Progenitor cell of endocrine pancreas (in vitro differentiated cells): ENCODE data around the gene ZNF574. TPM values are rescaled to one million over a fixed set of nuclear protein-coding genes. Genes with fewer than 3 reads are reported as not detected.
"Not testable (repeated sequence)": the region's sequence is repeated elsewhere in the genome, so short reads cannot be mapped to it uniquely, and the experiment has no call there.

Experiments
- DNase-seq: peaks from one replicate; pipeline ENCODE4 v3.0.0; 2021; ENCODE audit warnings: low spot score; ENCODE audit not compliant: unreplicated experiment
- H3K27ac Mint-ChIP-seq: 2 replicates; pipeline ENCODE4 v1.8.0; 2021; ENCODE audit warnings: mild to moderate bottlenecking, moderate library complexity, mixed read lengths
- H3K27me3 Mint-ChIP-seq: 2 replicates; pipeline ENCODE4 v1.8.0; 2021; ENCODE audit warnings: mixed read lengths
- H3K36me3 Mint-ChIP-seq: 2 replicates; pipeline ENCODE4 v1.8.0; 2022; ENCODE audit warnings: mixed read lengths; ENCODE audit not compliant: insufficient read depth
- H3K4me1 Mint-ChIP-seq: 2 replicates; pipeline ENCODE4 v1.8.0; 2021; ENCODE audit warnings: low read depth, mixed read lengths
- H3K4me3 Mint-ChIP-seq: 2 replicates; pipeline ENCODE4 v1.8.0; 2021; ENCODE audit warnings: low read depth, mild to moderate bottlenecking, moderate library complexity, mixed read lengths
- H3K9me3 Mint-ChIP-seq: 2 replicates; pipeline ENCODE4 v1.8.0; 2021; ENCODE audit warnings: low read depth, mixed read lengths
- CTCF ChIP-seq: fragments of 200-600 bp; sonication (generic); IDR thresholded peaks from one replicate; pipeline ENCODE4 v1.5.0; 2021; ENCODE audit warnings: antibody characterized with exemption, mild to moderate bottlenecking; ENCODE audit not compliant: unreplicated experiment
- total RNA-seq: library from RNA; stranded (reverse); gene quantifications from 2 replicates; pipeline ENCODE4 v1.2.1, GENCODE V29; 2021

The ZNF574 gene
- total RNA-seq, 1 donor from 2014 or later: 22.5 TPM

- Mint-ChIP-seq H3K4me1 (no peaks in the 10 kb centered on the region), H3K36me3 (no peaks in the 10 kb centered on the region), H3K27ac (no peak overlapping the region), H3K9me3 (no peaks in the 10 kb centered on the region), H3K4me3 (no peak overlapping the region), H3K27me3 (no peaks in the 10 kb centered on the region)
- no peak for DNase-seq
- TF ChIP-seq CTCF: no peak
Measured at GRCh38 chr19:42032431-42032830, 43.5 kb upstream of the ZNF574 start.

- H3K27ac Mint-ChIP-seq: no peak overlapping the region
- no peak overlapping the region for H3K4me3 Mint-ChIP-seq
- TF ChIP-seq CTCF: no peak
- no peaks in the 10 kb centered on the region for H3K9me3 Mint-ChIP-seq
- H3K36me3 Mint-ChIP-seq: no peaks in the 10 kb centered on the region
- H3K27me3 Mint-ChIP-seq: no peaks in the 10 kb centered on the region
- no peaks in the 10 kb centered on the region for H3K4me1 Mint-ChIP-seq
- DNase-seq: no peak
Measured at GRCh38 chr19:42033413-42033812, 42.6 kb upstream of the ZNF574 start.

- not testable (repeated sequence) for H3K4me3 Mint-ChIP-seq, H3K27me3 Mint-ChIP-seq
Measured at GRCh38 chr19:42034640-42035391, 41.1 kb upstream of the ZNF574 start.

GRCh38 chr19:42037649-42038048 lies 38.3 kb upstream of the ZNF574 start:
- no peaks in the 10 kb centered on the region for H3K36me3 Mint-ChIP-seq
- no peak for DNase-seq
- H3K27ac Mint-ChIP-seq: no peak overlapping the region
- no peak for TF ChIP-seq CTCF
- H3K27me3 Mint-ChIP-seq: no peaks in the 10 kb centered on the region
- no peaks in the 10 kb centered on the region for H3K9me3 Mint-ChIP-seq
- H3K4me3 Mint-ChIP-seq: no peak overlapping the region
- H3K4me1 Mint-ChIP-seq: no peaks in the 10 kb centered on the region

More at GRCh38 chr19:42034640-42035391, 41.1 kb upstream of the ZNF574 start:
- not testable (repeated sequence) for H3K9me3 Mint-ChIP-seq, H3K4me1 Mint-ChIP-seq, H3K36me3 Mint-ChIP-seq
- peak; percentile 40 for DNase-seq
- peak overlapping the region; percentile 60 for H3K27ac Mint-ChIP-seq
- TF ChIP-seq CTCF: peak; percentile 88

GRCh38 chr19:42038666-42039065 lies 37.3 kb upstream of the ZNF574 start:
- DNase-seq: no peak
- no peak for TF ChIP-seq CTCF
- peak overlapping the region; percentile 34 for H3K27ac Mint-ChIP-seq
- no peaks in the 10 kb centered on the region for H3K4me1 Mint-ChIP-seq
- H3K4me3 Mint-ChIP-seq: no peak overlapping the region
- H3K36me3 Mint-ChIP-seq: no peaks in the 10 kb centered on the region
- H3K9me3 Mint-ChIP-seq: no peaks in the 10 kb centered on the region
- H3K27me3 Mint-ChIP-seq: no peaks in the 10 kb centered on the region
